Right lobe of liver (tissue), 6 donors: ENCODE data around the gene ZBBX. TPM values are rescaled to one million over a fixed set of nuclear protein-coding genes. Genes with fewer than 3 reads are reported as not detected.

ENCODE experiments used
- ATAC-seq, 4 donors: fragments of 200-7000 bp; cut with Tn5 transposase; one replicate each; pipeline ENCODE4 v1.9.1; 2020; ENCODE audit warnings: mild to moderate bottlenecking in 4 of 4, moderate library complexity in 4 of 4
- DNase-seq, 3 donors: peaks; one replicate each; pipeline ENCODE4 v3.0.0-alpha.2; 2020
- H3K27ac ChIP-seq, 3 donors: fragments of 200-600 bp; one replicate each; pipeline ENCODE4 v1.8.0; 2022
- H3K27me3 ChIP-seq, 2 donors: fragments of 200-600 bp; one replicate each; pipeline ENCODE4 v1.8.0; 2022
- H3K36me3 ChIP-seq, 4 donors: fragments of 200-600 bp; sonication (generic) in 1 of 4; one replicate each; pipeline versions ENCODE4 v1.5.1 to v1.8.0; 2017 to 2022; ENCODE audit warnings: control low read depth in 1 of 4
- H3K4me1 ChIP-seq, 4 donors: fragments of 200-600 bp; sonication (generic) in 1 of 4; one replicate each; pipeline versions ENCODE4 v1.5.1 to v1.8.0; 2017 to 2022; ENCODE audit warnings: control low read depth in 1 of 4
- H3K4me3 ChIP-seq, 3 donors: fragments of 200-600 bp; one replicate each; pipeline ENCODE4 v1.8.0; 2022
- H3K9me3 ChIP-seq, 4 donors: fragments of 200-600 bp; sonication (generic) in 1 of 4; one replicate each; pipeline versions ENCODE4 v1.5.1 to v1.8.0; 2017 to 2022; ENCODE audit warnings: control low read depth in 1 of 4
- CTCF ChIP-seq, 4 donors: fragments of 200-600 bp in 3 of 4; fragments of 450-650 bp in 1 of 4; IDR thresholded peaks; one replicate each; pipeline versions ENCODE4 v1.5.1 to v1.8.0; 2016 to 2022; ENCODE audit warnings: antibody characterized with exemption in 4 of 4, mild to moderate bottlenecking in 2 of 4
- POLR2A ChIP-seq: fragments of 450-650 bp; IDR thresholded peaks from one replicate; pipeline ENCODE4 v1.6.1; 2017; ENCODE audit warnings: antibody characterized with exemption, mild to moderate bottlenecking
- WGBS: methylation state at CpG from one replicate; pipeline ENCODE4 v1.1.6; 2018; ENCODE audit warnings: low coverage, low lambda C conversion rate; ENCODE audit not compliant: insufficient coverage; ENCODE audit errors: missing lambda C conversion rate; 5-methylcytosine and 5-hydroxymethylcytosine counted together
- intact Hi-C, 2 donors: fragments of 100-400 bp; cut with DNase I; formaldehyde crosslinking; loops; one replicate each; pipeline versions ENCODE4 v1.11.2 to v1.14.1; 2022
- total RNA-seq, 6 experiments: library from RNA; depleted of rRNA in 2 of 6; stranded (reverse); fragments of >200 nt in 2 of 6; fragmentation: NEBNext Ultra II Directional in 3 of 6; extraction: Animal tissue kit (Norgen Biotek cat#: 25700) in 3 of 6; gene quantifications; one replicate each; pipeline versions ENCODE4 v1.1.0 to v1.2.4, GENCODE V29; 2016 to 2023
- donor health status: DM: no; HTN: yes; CAD: no.
- donor health status: DM: no; HTN: no; CAD: no.
- donor health status: DM: no; HTN: no; CAD: no.
- donor health status: DM: no; HTN: yes; CAD: no.
- donor health status: DM: no; HTN: yes; CAD: no.

ZBBX gene
- total RNA-seq, 6 experiments from 2014 or later: not detected

GRCh38 chr3:167350245-167350862, 29.7 kb downstream of the ZBBX start:
- no peak overlapping the region for H3K27ac ChIP-seq
- ATAC-seq: peak; percentile 68 to 75 (median 73)
- TF ChIP-seq CTCF (IDR thresholded peaks at IDR 0.05) (peak; percentile 65 to 74 (median 72)), POLR2A (no peak)
- no peaks in the 10 kb centered on the region for H3K9me3 ChIP-seq
- no peaks in the 10 kb centered on the region for H3K27me3 ChIP-seq
- no peak for DNase-seq
- intact Hi-C loops: no loop called here
- WGBS: 25% methylated on average over 2 of the region's 2 CpGs
- no peaks in the 10 kb centered on the region for H3K36me3 ChIP-seq
- H3K4me1 ChIP-seq: peaks cover 0 to 7% (median 0%) of the 10 kb centered on the region in 4 donors
- no peak overlapping the region for H3K4me3 ChIP-seq

- no peak for TF ChIP-seq CTCF (IDR thresholded peaks at IDR 0.05)
- no peak for TF ChIP-seq POLR2A
- H3K27ac ChIP-seq: no peak overlapping the region
- no peak overlapping the region for H3K4me3 ChIP-seq
- H3K36me3 ChIP-seq: no peaks in the 10 kb centered on the region
- no peaks in the 10 kb centered on the region for H3K27me3 ChIP-seq
- H3K4me1 ChIP-seq: peaks cover 0 to 7% (median 0%) of the 10 kb centered on the region in 4 donors
- DNase-seq (no peak), ATAC-seq (peak in 1 of 4 donors; percentile 54)
- 33% methylated on average over 1 of the region's 1 CpG for WGBS
- intact Hi-C loops: no loop called here
- no peaks in the 10 kb centered on the region for H3K9me3 ChIP-seq
These were observed 33.9 kb downstream of the ZBBX start for GRCh38 chr3:167346171-167346570.

- WGBS: 80% methylated on average over 5 of the region's 5 CpGs
- H3K4me3 ChIP-seq: no peak overlapping the region
- no peaks in the 10 kb centered on the region for H3K36me3 ChIP-seq
- DNase-seq: no peak
- H3K4me1 ChIP-seq: no peaks in the 10 kb centered on the region
- intact Hi-C loops: no loop called here
- no peak overlapping the region for H3K27ac ChIP-seq
- TF ChIP-seq CTCF (IDR thresholded peaks at IDR 0.05) (no peak), POLR2A (no peak)
- H3K9me3 ChIP-seq: no peaks in the 10 kb centered on the region
- H3K27me3 ChIP-seq: no peaks in the 10 kb centered on the region
- no peak for ATAC-seq
These were observed 48.9 kb downstream of the ZBBX start for GRCh38 chr3:167330993-167331785.

DNA sequence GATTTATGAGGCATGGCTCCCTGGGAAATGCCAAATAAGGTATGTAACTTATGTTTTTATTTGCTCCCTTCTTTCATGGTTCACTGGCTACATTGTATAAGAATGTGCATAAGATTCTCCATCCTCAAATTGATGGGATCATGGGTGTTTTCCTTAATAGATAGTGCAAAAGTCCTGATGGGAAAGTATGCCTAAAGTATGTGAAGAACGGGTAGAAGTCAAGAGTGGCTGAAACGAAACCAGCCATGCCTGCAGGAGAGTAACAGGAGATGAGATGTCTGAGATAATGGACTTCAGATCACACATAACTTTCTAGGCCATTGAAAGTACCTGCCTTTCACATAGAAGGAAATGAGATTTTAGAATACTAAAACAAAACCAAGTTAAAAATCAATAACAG, 56.5 kb downstream of the ZBBX start:
- no peak for ATAC-seq

More for the DNA sequence above, 56.5 kb downstream of the ZBBX start:
- WGBS: 73% methylated on average over 2 of the region's 2 CpGs
- Histone ChIP-seq H3K9me3 (no peaks in the 10 kb centered on the region), H3K27ac (no peak overlapping the region), H3K27me3 (no peaks in the 10 kb centered on the region), H3K4me3 (no peak overlapping the region), H3K4me1 (no peaks in the 10 kb centered on the region), H3K36me3 (no peaks in the 10 kb centered on the region)
- TF ChIP-seq CTCF (IDR thresholded peaks at IDR 0.05): no peak
- TF ChIP-seq POLR2A: no peak
- no peak for DNase-seq
- intact Hi-C loops: no loop called here
